CD4-positive, CD25-positive, alpha-beta regulatory T cell (primary cell): ENCODE data around the gene DIRAS3. TPM values are rescaled to one million over a fixed set of nuclear protein-coding genes. Genes with fewer than 3 reads are reported as not detected.
"Not testable (repeated sequence)": the region's sequence is repeated elsewhere in the genome, so short reads cannot be mapped to it uniquely, and the experiment has no call there.

ENCODE experiments used
- ATAC-seq, 2 donors: fragments of 150-1000 bp; cut with Tn5 transposase; one replicate each; pipeline ENCODE4 v1.10.0; 2021; ENCODE audit warnings: low read depth in 2 of 2, moderate number of reproducible peaks in 2 of 2, moderate library complexity in 1 of 2
- DNase-seq, 3 donors: peaks; one replicate each; pipeline versions ENCODE4 v3.0.0 to v3.0.0-alpha.2; 2012 to 2022; ENCODE audit warnings: mixed read lengths in 1 of 3
- H3K27ac ChIP-seq: one replicate; pipeline ENCODE4 v1.7.0; 2013; ENCODE audit warnings: mild to moderate bottlenecking, low read length; ENCODE audit not compliant: insufficient read depth, poor library complexity, severe bottlenecking
- H3K27me3 ChIP-seq: one replicate; pipeline ENCODE4 v1.7.0; 2013; ENCODE audit warnings: low read length; ENCODE audit not compliant: control insufficient read depth, insufficient read depth
- H3K36me3 ChIP-seq: one replicate; pipeline ENCODE4 v1.7.0; 2013; ENCODE audit warnings: mild to moderate bottlenecking, low read length, moderate library complexity; ENCODE audit not compliant: control insufficient read depth, insufficient read depth
- H3K4me1 ChIP-seq: 2 replicates; pipeline ENCODE4 v1.7.0; 2013; ENCODE audit warnings: mild to moderate bottlenecking, low read length; ENCODE audit not compliant: insufficient read depth, control insufficient read depth, poor library complexity, severe bottlenecking
- H3K4me3 ChIP-seq: one replicate; pipeline ENCODE4 v1.7.0; 2013; ENCODE audit warnings: low read depth, mild to moderate bottlenecking, low read length, moderate library complexity
- H3K9me3 ChIP-seq, 2 experiments: 1 replicate in 1 of 2; 2 replicates in 1 of 2; pipeline ENCODE4 v1.7.0; 2013; ENCODE audit warnings: low read length in 2 of 2, mild to moderate bottlenecking in 1 of 2, moderate library complexity in 1 of 2; ENCODE audit not compliant: control insufficient read depth in 2 of 2
- H3K27ac Mint-ChIP-seq, 3 donors: one replicate each; pipeline ENCODE4 v1.8.0; 2020 to 2022; ENCODE audit warnings: mild to moderate bottlenecking in 3 of 3, mixed read lengths in 3 of 3, moderate library complexity in 2 of 3
- H3K27me3 Mint-ChIP-seq: one replicate; pipeline ENCODE4 v1.8.0; 2022; ENCODE audit warnings: mild to moderate bottlenecking, mixed read lengths
- H3K36me3 Mint-ChIP-seq: one replicate; pipeline ENCODE4 v1.8.0; 2020; ENCODE audit warnings: mixed read lengths
- H3K4me1 Mint-ChIP-seq, 4 donors: one replicate each; pipeline ENCODE4 v1.8.0; 2020 to 2022; ENCODE audit warnings: mixed read lengths in 4 of 4, mild to moderate bottlenecking in 1 of 4
- H3K4me3 Mint-ChIP-seq, 4 donors: one replicate each; pipeline ENCODE4 v1.8.0; 2020 to 2022; ENCODE audit warnings: mild to moderate bottlenecking in 4 of 4, mixed read lengths in 4 of 4, moderate library complexity in 3 of 4
- H3K9me3 Mint-ChIP-seq, 7 donors: one replicate each; pipeline ENCODE4 v1.8.0; 2020 to 2022; ENCODE audit warnings: mixed read lengths in 7 of 7, mild to moderate bottlenecking in 3 of 7, moderate library complexity in 2 of 7
- polyA plus RNA-seq, 4 donors: library from polyadenylated mRNA; unstranded; fragments of 300-500 nt; fragmentation: Illumina TruSeq; gene quantifications; one replicate each; pipeline ENCODE4 v1.2.3, GENCODE V29; 2021
- total RNA-seq: library from RNA; stranded (reverse); gene quantifications from one replicate; pipeline ENCODE4 v1.2.3, GENCODE V29; 2022

DIRAS3 gene
- total and polyA plus RNA-seq, 5 donors from 2014 or later = 0.11 to 0.46 (median 0.15) TPM; not detected in 2

DNA sequence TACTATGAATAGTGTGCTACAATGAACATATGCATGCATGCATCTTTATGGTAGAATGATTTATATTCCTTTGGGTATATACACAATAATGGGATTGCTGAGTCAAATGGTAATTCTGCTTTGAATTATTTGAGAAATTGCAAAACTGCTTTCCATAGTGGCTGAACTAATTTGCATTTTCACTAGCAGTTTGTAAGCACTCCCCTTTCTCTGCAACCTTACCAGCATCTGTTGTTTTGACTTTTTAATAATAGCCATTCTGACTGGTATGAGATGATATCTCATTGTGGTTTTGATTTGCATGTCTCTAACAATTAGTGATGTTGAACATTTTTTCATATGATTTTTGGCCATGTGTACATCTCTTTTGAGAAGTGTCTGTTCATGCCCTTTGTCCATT, 24.0 kb upstream of the DIRAS3 start:
- Mint-ChIP-seq H3K9me3 (peaks cover 0 to 9% (median 3%) of the 10 kb centered on the region in 7 donors), H3K4me1 (no peaks in the 10 kb centered on the region), H3K4me3 (no peak overlapping the region), H3K27ac (no peak overlapping the region), H3K27me3 (peaks cover 4% of the 10 kb centered on the region), H3K36me3 (no peaks in the 10 kb centered on the region)
- Histone ChIP-seq H3K36me3 (no peaks in the 10 kb centered on the region), H3K27ac (no peak overlapping the region), H3K4me1 (no peaks in the 10 kb centered on the region), H3K9me3 (no peaks in the 10 kb centered on the region), H3K27me3 (no peaks in the 10 kb centered on the region), H3K4me3 (no peak overlapping the region)
- no peak for ATAC-seq
- DNase-seq = no peak

DNA sequence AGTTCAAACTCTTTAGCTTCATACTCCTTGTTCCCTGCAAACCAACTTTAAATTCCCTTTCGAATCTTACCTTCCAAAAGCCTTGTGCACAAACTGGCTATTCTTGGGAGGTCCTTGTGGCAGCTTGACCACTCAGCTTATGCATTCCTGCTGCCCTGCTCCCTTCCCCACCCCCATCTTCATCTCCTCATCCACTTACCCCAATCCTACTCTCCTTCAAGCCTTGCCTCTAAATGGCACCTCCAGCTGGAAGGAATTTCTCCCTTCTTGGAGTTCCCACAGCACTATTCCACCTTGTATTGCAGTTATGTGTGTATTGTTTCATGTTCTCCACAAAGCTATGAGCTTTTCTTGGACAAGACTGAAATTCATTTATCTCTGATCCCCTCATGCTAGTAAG, 15.3 kb upstream of the DIRAS3 start:
- H3K4me1 Mint-ChIP-seq = no peaks in the 10 kb centered on the region
- no peak for ATAC-seq
- no peak overlapping the region for H3K27ac Mint-ChIP-seq

DNA sequence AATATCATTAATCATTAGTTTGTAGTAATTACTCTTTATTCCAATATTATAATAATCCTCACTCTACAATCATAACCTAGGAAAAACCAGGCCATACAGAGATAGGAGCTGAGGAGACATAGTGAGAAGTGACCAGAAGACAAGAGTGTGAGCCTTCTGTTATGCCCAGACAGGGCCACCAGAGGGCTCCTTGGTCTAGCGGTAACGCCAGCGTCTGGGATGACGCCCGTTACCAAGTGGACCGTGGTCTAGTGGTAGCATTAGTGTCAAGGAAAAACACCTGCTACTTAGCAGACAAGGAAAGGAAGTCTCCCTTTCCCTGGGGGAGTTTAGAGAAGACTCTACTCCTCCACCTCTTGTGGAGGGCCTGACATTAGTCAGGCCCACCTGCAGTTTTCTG, 7.6 kb upstream of the DIRAS3 start:
- H3K27me3 ChIP-seq, H3K9me3 Mint-ChIP-seq, H3K4me3 Mint-ChIP-seq, H3K27me3 Mint-ChIP-seq, H3K36me3 ChIP-seq, H3K4me1 Mint-ChIP-seq, H3K9me3 ChIP-seq, ATAC-seq, H3K4me1 ChIP-seq, H3K27ac Mint-ChIP-seq, DNase-seq, H3K27ac ChIP-seq, H3K4me3 ChIP-seq, H3K36me3 Mint-ChIP-seq: not testable (repeated sequence)

More for the DNA sequence above, 15.3 kb upstream of the DIRAS3 start:
- no peak overlapping the region for H3K27ac ChIP-seq
- no peaks in the 10 kb centered on the region for H3K4me1 ChIP-seq
- H3K4me3 Mint-ChIP-seq = no peak overlapping the region
- H3K4me3 ChIP-seq = no peak overlapping the region
- no peaks in the 10 kb centered on the region for H3K27me3 Mint-ChIP-seq
- H3K36me3 Mint-ChIP-seq = no peaks in the 10 kb centered on the region
- no peak for DNase-seq
- no peaks in the 10 kb centered on the region for H3K9me3 ChIP-seq
- no peaks in the 10 kb centered on the region for H3K27me3 ChIP-seq
- H3K36me3 ChIP-seq = no peaks in the 10 kb centered on the region
- H3K9me3 Mint-ChIP-seq = peaks cover 0 to 3% (median 0%) of the 10 kb centered on the region in 7 donors

DNA sequence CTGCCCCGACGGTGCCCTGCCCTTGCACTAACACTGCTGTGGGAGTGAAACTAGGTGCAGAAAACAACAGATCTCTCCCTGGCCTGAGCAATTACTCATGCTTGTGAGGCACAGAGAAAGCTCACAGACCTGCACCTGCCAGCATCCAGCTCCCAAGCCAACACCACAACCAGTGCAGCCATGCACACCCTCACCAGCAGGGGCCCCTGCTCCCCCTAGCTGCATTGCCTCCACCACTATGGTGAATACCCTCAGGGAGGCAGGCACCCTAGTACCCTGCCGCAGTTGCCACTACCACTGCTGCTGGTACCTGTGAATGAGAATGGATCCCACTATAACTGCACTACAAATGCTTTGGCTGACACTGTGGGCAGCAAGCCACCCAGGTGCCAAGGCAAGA, 7.1 kb upstream of the DIRAS3 start:
- no peaks in the 10 kb centered on the region for H3K9me3 ChIP-seq
- H3K36me3 ChIP-seq = no peaks in the 10 kb centered on the region
- no peaks in the 10 kb centered on the region for H3K4me1 ChIP-seq
- H3K27me3 Mint-ChIP-seq = peaks cover 4% of the 10 kb centered on the region
- H3K4me3 ChIP-seq = no peak overlapping the region
- H3K36me3 Mint-ChIP-seq = no peaks in the 10 kb centered on the region
- peaks cover 0 to 6% (median 0%) of the 10 kb centered on the region in 7 donors for H3K9me3 Mint-ChIP-seq
- no peak for ATAC-seq
- H3K27ac ChIP-seq = no peak overlapping the region
- no peak overlapping the region for H3K4me3 Mint-ChIP-seq
- no peak for DNase-seq
- no peak overlapping the region for H3K27ac Mint-ChIP-seq
- no peaks in the 10 kb centered on the region for H3K27me3 ChIP-seq
- no peaks in the 10 kb centered on the region for H3K4me1 Mint-ChIP-seq

- H3K36me3 Mint-ChIP-seq = no peaks in the 10 kb centered on the region
- no peaks in the 10 kb centered on the region for H3K4me1 Mint-ChIP-seq
- no peaks in the 10 kb centered on the region for H3K36me3 ChIP-seq
- H3K4me3 ChIP-seq = no peak overlapping the region
- H3K9me3 ChIP-seq = no peaks in the 10 kb centered on the region
- H3K27ac ChIP-seq = no peak overlapping the region
- H3K4me1 ChIP-seq = no peaks in the 10 kb centered on the region
- ATAC-seq = no peak
- no peaks in the 10 kb centered on the region for H3K27me3 ChIP-seq
- peaks cover 0 to 6% (median 0%) of the 10 kb centered on the region in 7 donors for H3K9me3 Mint-ChIP-seq
- H3K4me3 Mint-ChIP-seq = no peak overlapping the region
- no peak overlapping the region for H3K27ac Mint-ChIP-seq
- no peak for DNase-seq
- peaks cover 4% of the 10 kb centered on the region for H3K27me3 Mint-ChIP-seq
Measured at GRCh38 chr1:68057050-68057449, 6.6 kb upstream of the DIRAS3 start.

DNA sequence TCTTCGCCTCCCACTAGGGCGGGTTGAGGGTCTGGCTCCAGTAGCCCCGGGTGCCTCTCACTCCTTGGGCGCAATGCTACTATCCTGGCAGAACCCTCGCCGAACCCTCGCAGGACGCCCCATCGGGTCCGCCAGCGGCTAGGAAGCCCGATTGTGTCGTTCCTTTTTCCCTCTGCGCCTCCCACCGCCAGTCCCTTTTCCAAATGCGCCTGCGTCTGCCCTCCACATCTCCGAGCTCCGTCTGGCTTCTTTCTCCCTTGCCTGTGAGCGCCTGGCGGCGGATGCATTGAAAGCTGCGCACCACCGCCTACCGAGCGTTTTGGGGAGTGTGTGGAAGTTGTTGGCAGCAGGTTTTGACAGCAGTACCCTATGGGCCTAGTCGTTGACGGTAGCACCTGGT, 1.0 kb upstream of the DIRAS3 start:
- no peaks in the 10 kb centered on the region for H3K36me3 Mint-ChIP-seq
- peaks cover 0 to 3% (median 0%) of the 10 kb centered on the region in 4 donors for H3K4me1 Mint-ChIP-seq
- H3K9me3 ChIP-seq = no peaks in the 10 kb centered on the region
- H3K27ac Mint-ChIP-seq = no peak overlapping the region
- no peak overlapping the region for H3K27ac ChIP-seq
- no peak overlapping the region for H3K4me3 Mint-ChIP-seq
- H3K9me3 Mint-ChIP-seq = peaks cover 0 to 6% (median 0%) of the 10 kb centered on the region in 7 donors
- H3K4me3 ChIP-seq = no peak overlapping the region
- no peaks in the 10 kb centered on the region for H3K27me3 ChIP-seq
- H3K27me3 Mint-ChIP-seq = peaks cover 15% of the 10 kb centered on the region
- ATAC-seq (no peak), DNase-seq (no peak)
- no peaks in the 10 kb centered on the region for H3K4me1 ChIP-seq
- H3K36me3 ChIP-seq = no peaks in the 10 kb centered on the region

DNA sequence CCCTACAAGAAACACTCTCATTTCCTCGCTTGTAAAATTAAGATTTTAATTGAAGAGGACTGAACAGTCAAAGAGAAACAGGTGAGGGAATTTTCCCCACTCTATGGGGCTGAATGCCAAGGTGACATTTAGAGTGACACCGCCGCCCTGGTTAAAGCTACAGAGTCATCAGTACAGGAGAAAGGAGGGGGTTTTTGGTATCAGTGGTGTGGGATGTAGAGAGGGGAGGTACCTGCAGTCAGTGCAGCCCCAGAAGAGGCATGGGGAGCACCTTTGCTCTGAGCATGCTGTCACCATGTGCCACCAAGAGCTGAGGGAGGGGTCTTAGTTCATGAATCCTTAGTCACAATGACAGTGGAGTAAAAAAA, 2.8 kb downstream of the DIRAS3 start:
- H3K9me3 ChIP-seq = no peaks in the 10 kb centered on the region
- no peaks in the 10 kb centered on the region for H3K4me1 ChIP-seq
- H3K27me3 Mint-ChIP-seq = peaks cover 11% of the 10 kb centered on the region
- no peak overlapping the region for H3K27ac ChIP-seq
- H3K9me3 Mint-ChIP-seq = peaks cover 0 to 5% (median 0%) of the 10 kb centered on the region in 7 donors
- no peak overlapping the region for H3K27ac Mint-ChIP-seq
- H3K4me3 ChIP-seq = no peak overlapping the region
- H3K4me1 Mint-ChIP-seq = peaks cover 0 to 3% (median 0%) of the 10 kb centered on the region in 4 donors
- DNase-seq = no peak
- ATAC-seq = no peak
- no peaks in the 10 kb centered on the region for H3K36me3 Mint-ChIP-seq
- no peak overlapping the region for H3K4me3 Mint-ChIP-seq
- H3K27me3 ChIP-seq = no peaks in the 10 kb centered on the region
- H3K36me3 ChIP-seq = no peaks in the 10 kb centered on the region

DNA sequence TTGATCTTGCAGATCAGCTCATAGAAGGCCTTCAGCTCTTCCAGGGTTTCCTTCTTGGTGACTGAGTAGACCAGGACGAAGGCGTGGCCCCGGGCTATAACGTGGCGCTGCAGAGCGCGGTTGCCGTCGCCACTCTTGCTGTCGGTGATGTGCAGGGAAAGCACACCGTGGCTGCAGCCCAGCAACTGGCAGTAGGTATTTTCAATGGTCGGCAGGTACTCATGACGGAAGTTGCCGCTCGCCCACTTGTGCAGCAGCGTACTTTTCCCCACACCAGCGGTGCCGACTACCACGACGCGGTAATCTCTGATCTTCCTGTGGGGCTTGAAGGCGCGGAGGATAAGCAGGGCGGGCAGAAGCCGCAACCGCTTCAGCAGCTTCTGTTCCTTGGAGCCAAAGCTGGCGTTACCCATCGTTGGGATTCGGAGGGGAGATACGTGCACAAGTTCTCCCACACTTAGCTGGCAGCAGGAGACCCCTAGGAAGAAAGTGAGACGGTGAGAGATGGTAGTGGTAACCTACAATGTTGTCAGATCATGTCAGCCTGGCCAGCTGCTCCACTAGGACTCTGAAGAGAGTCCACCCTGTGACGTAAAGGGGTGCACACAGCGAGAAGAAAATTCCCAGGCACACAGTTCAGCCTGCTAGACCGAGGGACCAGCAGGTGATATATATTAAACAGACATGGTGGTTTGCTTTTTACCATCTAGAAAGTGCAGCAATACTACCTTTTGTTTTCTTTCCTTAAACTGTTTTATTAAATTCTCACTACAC, 3.4 kb downstream of the DIRAS3 start:
- Histone ChIP-seq H3K9me3 (no peaks in the 10 kb centered on the region), H3K27ac (no peak overlapping the region), H3K4me3 (no peak overlapping the region), H3K4me1 (no peaks in the 10 kb centered on the region), H3K36me3 (no peaks in the 10 kb centered on the region), H3K27me3 (no peaks in the 10 kb centered on the region)
- no peak overlapping the region for H3K4me3 Mint-ChIP-seq
- H3K27ac Mint-ChIP-seq = no peak overlapping the region
- H3K27me3 Mint-ChIP-seq = peaks cover 11% of the 10 kb centered on the region
- ATAC-seq (no peak), DNase-seq (no peak)
- peaks cover 0 to 3% (median 0%) of the 10 kb centered on the region in 4 donors for H3K4me1 Mint-ChIP-seq
- peaks cover 0 to 6% (median 0%) of the 10 kb centered on the region in 7 donors for H3K9me3 Mint-ChIP-seq
- H3K36me3 Mint-ChIP-seq = no peaks in the 10 kb centered on the region
